ENCODE data around the gene NUP210L.
"Not testable (repeated sequence)": the region's sequence is repeated elsewhere in the genome, so short reads cannot be mapped to it uniquely, and the experiment has no call there.

The NUP210L gene

GRCh38 chr1:154097873-154098272 lies 57.0 kb downstream of the NUP210L start:
- H3K9me3 ChIP-seq (ENCODE audit: low read depth, low read length): no peaks in the 10 kb centered on the region
- no peaks in the 10 kb centered on the region for H3K36me3 ChIP-seq (ENCODE audit: insufficient read depth, low read length)
- no peak overlapping the region for H3K27ac ChIP-seq
- H3K4me3 ChIP-seq: no peak overlapping the region
- no peak for TF ChIP-seq EZH2 (IDR thresholded peaks at IDR 0.05)
- no peak for TF ChIP-seq POLR2AphosphoS5 (IDR thresholded peaks at IDR 0.05; ENCODE audit: borderline replicate concordance, low read depth, low read length)
- no peak for TF ChIP-seq FOXP2 (optimal IDR thresholded peaks at IDR 0.05; ENCODE audit: control extremely low read depth, extremely low read length, insufficient read depth)
- H3K9ac ChIP-seq (ENCODE audit: insufficient read length): no peak overlapping the region
- no peak for DNase-seq (ENCODE audit: low read depth, low spot score)

- no peak overlapping the region for H3K9ac ChIP-seq (ENCODE audit: insufficient read length)
- no peaks in the 10 kb centered on the region for H3K36me3 ChIP-seq (ENCODE audit: insufficient read depth, low read length)
- no peak for DNase-seq (ENCODE audit: low read depth, low spot score)
- H3K4me3 ChIP-seq: no peak overlapping the region
- H3K9me3 ChIP-seq (ENCODE audit: low read depth, low read length): no peaks in the 10 kb centered on the region
- no peak for TF ChIP-seq FOXP2 (optimal IDR thresholded peaks at IDR 0.05; ENCODE audit: control extremely low read depth, extremely low read length, insufficient read depth)
- no peak for TF ChIP-seq EZH2 (IDR thresholded peaks at IDR 0.05)
- TF ChIP-seq POLR2AphosphoS5 (IDR thresholded peaks at IDR 0.05; ENCODE audit: borderline replicate concordance, low read depth, low read length): no peak
- no peak overlapping the region for H3K27ac ChIP-seq
These were observed 59.3 kb downstream of the NUP210L start for GRCh38 chr1:154095456-154096060.

GRCh38 chr1:154094411-154094810 lies 60.5 kb downstream of the NUP210L start:
- no peak overlapping the region for H3K4me3 ChIP-seq
- no peak overlapping the region for H3K9ac ChIP-seq (ENCODE audit: insufficient read length)
- H3K27ac ChIP-seq: no peak overlapping the region
- no peaks in the 10 kb centered on the region for H3K9me3 ChIP-seq (ENCODE audit: low read depth, low read length)
- no peak for DNase-seq (ENCODE audit: low read depth, low spot score)
- H3K36me3 ChIP-seq (ENCODE audit: insufficient read depth, low read length): no peaks in the 10 kb centered on the region
- TF ChIP-seq FOXP2 (optimal IDR thresholded peaks at IDR 0.05; ENCODE audit: control extremely low read depth, extremely low read length, insufficient read depth) (no peak), EZH2 (IDR thresholded peaks at IDR 0.05) (no peak), POLR2AphosphoS5 (IDR thresholded peaks at IDR 0.05; ENCODE audit: borderline replicate concordance, low read depth, low read length) (no peak)

GRCh38 chr1:154093699-154094098 lies 61.2 kb downstream of the NUP210L start:
- no peaks in the 10 kb centered on the region for H3K36me3 ChIP-seq (ENCODE audit: insufficient read depth, low read length)
- H3K4me3 ChIP-seq: no peak overlapping the region
- H3K9ac ChIP-seq (ENCODE audit: insufficient read length): no peak overlapping the region
- H3K9me3 ChIP-seq (ENCODE audit: low read depth, low read length): no peaks in the 10 kb centered on the region
- TF ChIP-seq EZH2 (IDR thresholded peaks at IDR 0.05) (no peak), FOXP2 (optimal IDR thresholded peaks at IDR 0.05; ENCODE audit: control extremely low read depth, extremely low read length, insufficient read depth) (no peak), POLR2AphosphoS5 (IDR thresholded peaks at IDR 0.05; ENCODE audit: borderline replicate concordance, low read depth, low read length) (no peak)
- H3K27ac ChIP-seq: no peak overlapping the region
- DNase-seq (ENCODE audit: low read depth, low spot score): no peak

- no peak for DNase-seq (ENCODE audit: low read depth, low spot score)
- Histone ChIP-seq H3K9ac (ENCODE audit: insufficient read length) (no peak overlapping the region), H3K9me3 (ENCODE audit: low read depth, low read length) (no peaks in the 10 kb centered on the region), H3K4me3 (no peak overlapping the region), H3K27ac (no peak overlapping the region), H3K36me3 (ENCODE audit: insufficient read depth, low read length) (no peaks in the 10 kb centered on the region)
- TF ChIP-seq POLR2AphosphoS5 (IDR thresholded peaks at IDR 0.05; ENCODE audit: borderline replicate concordance, low read depth, low read length): no peak
These were observed 63.2 kb downstream of the NUP210L start for GRCh38 chr1:154091706-154092105.

- no peaks in the 10 kb centered on the region for H3K36me3 ChIP-seq (ENCODE audit: insufficient read depth, low read length)
- H3K9me3 ChIP-seq (ENCODE audit: low read depth, low read length): no peaks in the 10 kb centered on the region
- no peak overlapping the region for H3K4me3 ChIP-seq
- no peak for TF ChIP-seq EZH2 (IDR thresholded peaks at IDR 0.05)
- no peak for TF ChIP-seq FOXP2 (optimal IDR thresholded peaks at IDR 0.05; ENCODE audit: control extremely low read depth, extremely low read length, insufficient read depth)
- no peak for TF ChIP-seq POLR2AphosphoS5 (IDR thresholded peaks at IDR 0.05; ENCODE audit: borderline replicate concordance, low read depth, low read length)
- DNase-seq (ENCODE audit: low read depth, low spot score): no peak
- H3K27ac ChIP-seq: no peak overlapping the region
- no peak overlapping the region for H3K9ac ChIP-seq (ENCODE audit: insufficient read length)
These were observed 67.3 kb downstream of the NUP210L start for GRCh38 chr1:154087574-154087973.

- not testable (repeated sequence) for H3K9me3 ChIP-seq (ENCODE audit: low read depth, low read length); DNase-seq (ENCODE audit: low read depth, low spot score); H3K4me3 ChIP-seq; H3K9ac ChIP-seq (ENCODE audit: insufficient read length); H3K36me3 ChIP-seq (ENCODE audit: insufficient read depth, low read length); H3K27ac ChIP-seq
These were observed 71.8 kb downstream of the NUP210L start for GRCh38 chr1:154083057-154083456.

- TF ChIP-seq FOXP2 (optimal IDR thresholded peaks at IDR 0.05; ENCODE audit: control extremely low read depth, extremely low read length, insufficient read depth) (no peak), EZH2 (IDR thresholded peaks at IDR 0.05) (no peak)
- DNase-seq (ENCODE audit: low read depth, low spot score): no peak
- H3K9me3 ChIP-seq (ENCODE audit: low read depth, low read length): no peaks in the 10 kb centered on the region
These were observed 73.3 kb downstream of the NUP210L start for GRCh38 chr1:154081386-154082126.

GRCh38 chr1:154076413-154076812 lies 78.5 kb downstream of the NUP210L start:
- Histone ChIP-seq H3K4me3 (no peak overlapping the region), H3K36me3 (ENCODE audit: insufficient read depth, low read length) (no peaks in the 10 kb centered on the region), H3K9me3 (ENCODE audit: low read depth, low read length) (no peaks in the 10 kb centered on the region), H3K9ac (ENCODE audit: insufficient read length) (no peak overlapping the region), H3K27ac (no peak overlapping the region)
- DNase-seq (ENCODE audit: low read depth, low spot score): no peak
- no peak for TF ChIP-seq POLR2AphosphoS5 (IDR thresholded peaks at IDR 0.05; ENCODE audit: borderline replicate concordance, low read depth, low read length)
- no peak for TF ChIP-seq EZH2 (IDR thresholded peaks at IDR 0.05)
- TF ChIP-seq FOXP2 (optimal IDR thresholded peaks at IDR 0.05; ENCODE audit: control extremely low read depth, extremely low read length, insufficient read depth): no peak

More at GRCh38 chr1:154081386-154082126, 73.3 kb downstream of the NUP210L start:
- Histone ChIP-seq H3K4me3 (no peak overlapping the region), H3K27ac (no peak overlapping the region), H3K9ac (ENCODE audit: insufficient read length) (no peak overlapping the region), H3K36me3 (ENCODE audit: insufficient read depth, low read length) (no peaks in the 10 kb centered on the region)

Data from SK-N-MC (cell line).